ENCODE measurements around the gene OSTF1.

OSTF1 gene

GRCh38 chr9:75090579-75090978, 2.3 kb downstream of the OSTF1 start:
- H3K4me3 ChIP-seq (ENCODE audit: low read depth, low read length) = no peak overlapping the region

GRCh38 chr9:75092766-75093165, 4.5 kb downstream of the OSTF1 start:
- DNase-seq = no peak
- Histone ChIP-seq H3K36me3 (replicated peaks) (no peaks in the 10 kb centered on the region), H3K27me3 (replicated peaks) (no peaks in the 10 kb centered on the region), H3K4me3 (ENCODE audit: low read depth, low read length) (no peak overlapping the region), H3K27ac (no peak overlapping the region)
- in situ Hi-C loops (cut with HindIII; ENCODE audit: low pct_ligation_motif_present, low sequenced_read_pairs) = no loop called here
- no peak for TF ChIP-seq CTCF (IDR thresholded peaks at IDR 0.05; ENCODE audit: low read depth, low read length, missing control alignments)

More at GRCh38 chr9:75090579-75090978, 2.3 kb downstream of the OSTF1 start:
- Histone ChIP-seq H3K27ac (no peak overlapping the region), H3K36me3 (replicated peaks) (no peaks in the 10 kb centered on the region), H3K27me3 (replicated peaks) (no peaks in the 10 kb centered on the region)
- no peak for TF ChIP-seq CTCF (IDR thresholded peaks at IDR 0.05; ENCODE audit: low read depth, low read length, missing control alignments)
- in situ Hi-C loops (cut with HindIII; ENCODE audit: low pct_ligation_motif_present, low sequenced_read_pairs) = no loop called here
- DNase-seq = no peak

- H3K4me3 ChIP-seq (ENCODE audit: low read depth, low read length) = no peak overlapping the region
- H3K27ac ChIP-seq = no peak overlapping the region
- TF ChIP-seq CTCF (IDR thresholded peaks at IDR 0.05; ENCODE audit: low read depth, low read length, missing control alignments) = no peak
- no peaks in the 10 kb centered on the region for H3K27me3 ChIP-seq (replicated peaks)
- H3K36me3 ChIP-seq (replicated peaks) = no peaks in the 10 kb centered on the region
- no peak for DNase-seq
- in situ Hi-C loops (cut with HindIII; ENCODE audit: low pct_ligation_motif_present, low sequenced_read_pairs) = no loop called here
Observed at GRCh38 chr9:75096796-75097195, 8.5 kb downstream of the OSTF1 start.

- Histone ChIP-seq H3K36me3 (replicated peaks) (no peaks in the 10 kb centered on the region), H3K27ac (no peak overlapping the region), H3K27me3 (replicated peaks) (no peaks in the 10 kb centered on the region), H3K4me3 (ENCODE audit: low read depth, low read length) (no peak overlapping the region)
- no peak for DNase-seq
- in situ Hi-C loops (cut with HindIII; ENCODE audit: low pct_ligation_motif_present, low sequenced_read_pairs) = no loop called here
- TF ChIP-seq CTCF (IDR thresholded peaks at IDR 0.05; ENCODE audit: low read depth, low read length, missing control alignments) = no peak
Observed at GRCh38 chr9:75101004-75101588, 12.8 kb downstream of the OSTF1 start.

GRCh38 chr9:75102177-75102790, 14.0 kb downstream of the OSTF1 start:
- no peak overlapping the region for H3K4me3 ChIP-seq (ENCODE audit: low read depth, low read length)
- no peak overlapping the region for H3K27ac ChIP-seq
- H3K36me3 ChIP-seq (replicated peaks) = no peaks in the 10 kb centered on the region
- in situ Hi-C loops (cut with HindIII; ENCODE audit: low pct_ligation_motif_present, low sequenced_read_pairs) = no loop called here
- no peak for DNase-seq
- no peak for TF ChIP-seq CTCF (IDR thresholded peaks at IDR 0.05; ENCODE audit: low read depth, low read length, missing control alignments)
- H3K27me3 ChIP-seq (replicated peaks) = no peaks in the 10 kb centered on the region

GRCh38 chr9:75104607-75105006, 16.3 kb downstream of the OSTF1 start:
- H3K27ac ChIP-seq = no peak overlapping the region
- in situ Hi-C loops (cut with HindIII; ENCODE audit: low pct_ligation_motif_present, low sequenced_read_pairs) = no loop called here

More at GRCh38 chr9:75104607-75105006, 16.3 kb downstream of the OSTF1 start:
- TF ChIP-seq CTCF (IDR thresholded peaks at IDR 0.05; ENCODE audit: low read depth, low read length, missing control alignments) = no peak
- no peak for DNase-seq
- Histone ChIP-seq H3K36me3 (replicated peaks) (no peaks in the 10 kb centered on the region), H3K4me3 (ENCODE audit: low read depth, low read length) (no peak overlapping the region), H3K27me3 (replicated peaks) (no peaks in the 10 kb centered on the region)

All from brain microvascular endothelial cell (primary cell).